Neural progenitor cell (in vitro differentiated cells): ENCODE data around the gene IMP3.

ENCODE experiments used
- EZH2 ChIP-seq: fragments of 200-600 bp; sonication (generic); IDR thresholded peaks from 2 replicates; pipeline ENCODE4 v1.6.1; 2017; ENCODE audit warnings: antibody characterized with exemption, mild to moderate bottlenecking, moderate library complexity
- EZH2phosphoT487 ChIP-seq: fragments of 200-600 bp; sonication (generic); IDR thresholded peaks from 2 replicates; pipeline ENCODE4 v1.6.1; 2017; ENCODE audit warnings: antibody characterized with exemption
- TF ChIP-seq, protein P1 (sequence below): fragments of 200-600 bp; sonication (generic); IDR thresholded peaks from 2 replicates; pipeline ENCODE4 v1.5.1; 2017; ENCODE audit warnings: antibody characterized with exemption, mild to moderate bottlenecking

DNA sequence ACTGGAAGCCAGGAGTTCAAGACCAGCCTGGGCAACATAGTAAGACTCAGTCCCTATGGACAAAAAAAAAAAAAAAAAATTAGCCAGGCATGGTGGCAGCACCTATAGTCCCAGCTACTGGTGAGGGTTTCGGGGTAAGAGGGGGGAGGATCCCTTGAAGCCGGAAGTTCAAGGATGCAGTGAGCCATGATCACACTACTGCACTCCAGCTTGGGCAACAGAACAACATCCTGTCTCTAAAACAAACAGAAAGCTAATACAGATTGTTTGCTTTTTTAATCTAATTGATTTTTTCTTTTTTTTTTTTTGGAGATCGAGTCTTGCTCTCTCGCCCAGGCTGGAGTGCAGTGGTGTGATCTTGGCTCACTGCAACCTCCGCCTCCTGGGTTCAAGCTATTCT, 1.6 kb upstream of the IMP3 start:
- TF ChIP-seq, protein P1, sequence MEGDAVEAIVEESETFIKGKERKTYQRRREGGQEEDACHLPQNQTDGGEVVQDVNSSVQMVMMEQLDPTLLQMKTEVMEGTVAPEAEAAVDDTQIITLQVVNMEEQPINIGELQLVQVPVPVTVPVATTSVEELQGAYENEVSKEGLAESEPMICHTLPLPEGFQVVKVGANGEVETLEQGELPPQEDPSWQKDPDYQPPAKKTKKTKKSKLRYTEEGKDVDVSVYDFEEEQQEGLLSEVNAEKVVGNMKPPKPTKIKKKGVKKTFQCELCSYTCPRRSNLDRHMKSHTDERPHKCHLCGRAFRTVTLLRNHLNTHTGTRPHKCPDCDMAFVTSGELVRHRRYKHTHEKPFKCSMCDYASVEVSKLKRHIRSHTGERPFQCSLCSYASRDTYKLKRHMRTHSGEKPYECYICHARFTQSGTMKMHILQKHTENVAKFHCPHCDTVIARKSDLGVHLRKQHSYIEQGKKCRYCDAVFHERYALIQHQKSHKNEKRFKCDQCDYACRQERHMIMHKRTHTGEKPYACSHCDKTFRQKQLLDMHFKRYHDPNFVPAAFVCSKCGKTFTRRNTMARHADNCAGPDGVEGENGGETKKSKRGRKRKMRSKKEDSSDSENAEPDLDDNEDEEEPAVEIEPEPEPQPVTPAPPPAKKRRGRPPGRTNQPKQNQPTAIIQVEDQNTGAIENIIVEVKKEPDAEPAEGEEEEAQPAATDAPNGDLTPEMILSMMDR = no peak
- TF ChIP-seq EZH2 (no peak), EZH2phosphoT487 (no peak)
